ENCODE measurements around the gene EVC2.

EVC2 gene

GRCh38 chr4:5708449-5709206 lies at the start of gene EVC2:
EVC2 (minus strand) TSS chr4:5708559; CDS start chr4:5708513, 46 bp downstream.
- DNase-seq (ENCODE audit: low spot score) = peak; percentile 5

GRCh38 chr4:5757954-5758353 lies 49.6 kb upstream of the EVC2 start:
- no peak for DNase-seq (ENCODE audit: low spot score)

- no peak for DNase-seq (ENCODE audit: low spot score)
These were observed 49.2 kb upstream of the EVC2 start for GRCh38 chr4:5757536-5757935.

- DNase-seq (ENCODE audit: low spot score) = no peak
These were observed 48.7 kb upstream of the EVC2 start for GRCh38 chr4:5757091-5757490.

- DNase-seq (ENCODE audit: low spot score) = no peak
These were observed 47.9 kb upstream of the EVC2 start for GRCh38 chr4:5756271-5756670.

GRCh38 chr4:5755679-5756078 lies 47.3 kb upstream of the EVC2 start:
- no peak for DNase-seq (ENCODE audit: low spot score)

GRCh38 chr4:5755161-5755560 lies 46.8 kb upstream of the EVC2 start:
- no peak for DNase-seq (ENCODE audit: low spot score)

GRCh38 chr4:5754529-5754881 lies 46.1 kb upstream of the EVC2 start:
- DNase-seq (ENCODE audit: low spot score) = no peak

- DNase-seq (ENCODE audit: low spot score) = no peak
These were observed 45.6 kb upstream of the EVC2 start for GRCh38 chr4:5753766-5754528.

GRCh38 chr4:5753366-5753765 lies 45.0 kb upstream of the EVC2 start:
- DNase-seq (ENCODE audit: low spot score) = no peak

- no peak for DNase-seq (ENCODE audit: low spot score)
These were observed 44.2 kb upstream of the EVC2 start for GRCh38 chr4:5752376-5753184.

- DNase-seq (ENCODE audit: low spot score) = no peak
These were observed 43.5 kb upstream of the EVC2 start for GRCh38 chr4:5751666-5752375.

- DNase-seq (ENCODE audit: low spot score) = no peak
These were observed 42.7 kb upstream of the EVC2 start for GRCh38 chr4:5750946-5751665.

- no peak for DNase-seq (ENCODE audit: low spot score)
These were observed 41.9 kb upstream of the EVC2 start for GRCh38 chr4:5750052-5750945.

GRCh38 chr4:5749568-5749967 lies 41.2 kb upstream of the EVC2 start:
- no peak for DNase-seq (ENCODE audit: low spot score)

- no peak for DNase-seq (ENCODE audit: low spot score)
These were observed 39.5 kb upstream of the EVC2 start for GRCh38 chr4:5747738-5748375.

GRCh38 chr4:5746829-5747737 lies 38.7 kb upstream of the EVC2 start:
- no peak for DNase-seq (ENCODE audit: low spot score)

- no peak for DNase-seq (ENCODE audit: low spot score)
These were observed 37.9 kb upstream of the EVC2 start for GRCh38 chr4:5746250-5746649.

- DNase-seq (ENCODE audit: low spot score) = no peak
These were observed 34.6 kb upstream of the EVC2 start for GRCh38 chr4:5742968-5743367.

Data from CD4-positive, alpha-beta T cell treated with Interleukin-2 at 100 ng/mL for 4 hours (primary cell).